PFSK-1 (cell line): ENCODE results near the gene OSBPL9.

Experiments
- POLR2AphosphoS5 ChIP-seq: IDR thresholded peaks from 2 replicates; pipeline ENCODE4 v1.6.1; 2012; ENCODE audit warnings: low read depth, mild to moderate bottlenecking, control low read depth, low read length, moderate library complexity
- REST ChIP-seq, 2 experiments: IDR thresholded peaks; 2 replicates each; pipeline versions ENCODE4 v1.6.1 to v1.8.0; 2011 to 2012; ENCODE audit warnings: low read depth in 2 of 2, low read length in 2 of 2, control low read depth in 1 of 2, inconsistent platforms in 1 of 2, mild to moderate bottlenecking in 1 of 2, moderate library complexity in 1 of 2; ENCODE audit not compliant: insufficient read depth in 1 of 2
- SIN3A ChIP-seq: IDR thresholded peaks from 2 replicates; pipeline ENCODE4 v1.6.1; 2012; ENCODE audit warnings: mild to moderate bottlenecking, low read length, moderate library complexity, borderline replicate concordance; ENCODE audit not compliant: insufficient read depth
- TAF1 ChIP-seq: IDR thresholded peaks from 2 replicates; pipeline ENCODE4 v1.6.1; 2012; ENCODE audit warnings: low read length, control low read depth, borderline replicate concordance; ENCODE audit not compliant: insufficient read depth

GRCh38 chr1:51760872-51761271, 144.0 kb downstream of the OSBPL9 start:
- TF ChIP-seq POLR2AphosphoS5 (no peak), REST (IDR thresholded peaks at IDR 0.05; ENCODE audit: insufficient read depth in 1 of 2, low read depth in 2 of 2, low read length in 2 of 2) (no peak), TAF1 (no peak), SIN3A (no peak)
